ENCODE measurements around the gene SNCA. TPM values are rescaled to one million over a fixed set of nuclear protein-coding genes. Genes with fewer than 3 reads are reported as not detected.

SNCA gene
- total and polyA plus RNA-seq, 2 experiments from 2014 or later, result 99.1 to 127 TPM

DNA sequence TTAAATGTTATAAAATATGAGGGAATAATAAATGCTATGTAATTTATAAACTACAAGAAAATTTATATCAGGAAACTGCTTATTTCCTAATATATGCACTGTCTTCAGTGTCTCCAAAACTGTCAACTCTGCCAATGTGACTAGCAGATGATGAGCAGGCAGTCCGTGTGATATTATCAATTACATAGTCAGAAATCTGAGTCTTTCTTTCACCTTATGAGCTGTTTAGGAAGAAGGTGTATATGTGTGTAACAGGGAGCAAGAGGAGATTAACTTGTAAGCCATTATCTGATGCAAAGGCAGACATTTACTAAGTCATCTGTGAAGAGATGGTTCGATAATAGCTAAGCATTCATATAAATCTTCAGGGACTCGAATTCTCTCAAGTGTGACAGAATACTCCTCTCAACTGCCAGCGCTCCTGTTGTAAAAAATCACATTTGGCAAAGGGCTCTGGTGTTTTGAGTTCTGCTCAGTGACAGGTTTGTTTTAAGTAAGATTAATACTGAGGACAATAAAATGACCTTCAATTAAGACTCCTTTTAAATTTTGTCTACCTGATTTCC lies 79.7 kb downstream of the SNCA start:
- no peak overlapping the region for H3K4me3 ChIP-seq
- H3K27ac ChIP-seq, result no peak overlapping the region
- no peaks in the 10 kb centered on the region for H3K9me3 ChIP-seq (ENCODE audit: low read depth)
- no peaks in the 10 kb centered on the region for H3K27me3 ChIP-seq
- no peaks in the 10 kb centered on the region for H3K36me3 ChIP-seq
- no peak for DNase-seq (ENCODE audit: low read depth in 1 of 2, low spot score in 1 of 2)
- no peaks in the 10 kb centered on the region for H3K4me1 ChIP-seq (ENCODE audit: low read depth)
- no peak for TF ChIP-seq CTCF (IDR thresholded peaks at IDR 0.05; ENCODE audit: low read depth, low read length)

- peaks cover 6% of the 10 kb centered on the region for H3K4me1 ChIP-seq (ENCODE audit: low read depth)
- peak in 1 of 2 donors; percentile 45 for DNase-seq (ENCODE audit: low read depth in 1 of 2, low spot score in 1 of 2)
- H3K27me3 ChIP-seq, result no peaks in the 10 kb centered on the region
- H3K9me3 ChIP-seq (ENCODE audit: low read depth), result no peaks in the 10 kb centered on the region
- no peak overlapping the region for H3K4me3 ChIP-seq
- no peak overlapping the region for H3K27ac ChIP-seq
- H3K36me3 ChIP-seq, result no peaks in the 10 kb centered on the region
- peak; percentile 26 for TF ChIP-seq CTCF (IDR thresholded peaks at IDR 0.05; ENCODE audit: low read depth, low read length)
Measured at GRCh38 chr4:89755220-89755619, 81.7 kb downstream of the SNCA start.

DNA sequence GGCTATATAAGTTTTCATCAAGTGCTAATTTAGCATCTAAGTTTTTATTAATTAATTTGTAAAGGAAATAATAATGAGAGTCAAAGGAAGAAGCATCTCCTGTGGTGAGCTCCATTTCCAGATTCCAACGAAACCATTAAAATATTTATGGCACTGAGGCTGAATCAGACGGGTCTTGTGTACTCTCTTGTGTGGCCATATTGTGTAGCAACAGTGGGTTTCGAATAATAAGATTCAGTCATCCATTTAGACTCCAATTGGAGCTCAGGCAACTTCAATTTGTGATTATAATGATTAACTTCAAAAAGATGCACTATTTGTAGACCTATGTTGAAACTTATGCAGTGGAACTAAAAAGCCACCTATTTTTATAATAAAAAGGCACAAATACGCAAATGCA lies 82.4 kb downstream of the SNCA start:
- Histone ChIP-seq H3K4me3 (no peak overlapping the region), H3K27ac (no peak overlapping the region), H3K36me3 (no peaks in the 10 kb centered on the region), H3K9me3 (ENCODE audit: low read depth) (no peaks in the 10 kb centered on the region), H3K27me3 (no peaks in the 10 kb centered on the region), H3K4me1 (ENCODE audit: low read depth) (peaks cover 6% of the 10 kb centered on the region)
- no peak for TF ChIP-seq CTCF (IDR thresholded peaks at IDR 0.05; ENCODE audit: low read depth, low read length)
- no peak for DNase-seq (ENCODE audit: low read depth in 1 of 2, low spot score in 1 of 2)

DNA sequence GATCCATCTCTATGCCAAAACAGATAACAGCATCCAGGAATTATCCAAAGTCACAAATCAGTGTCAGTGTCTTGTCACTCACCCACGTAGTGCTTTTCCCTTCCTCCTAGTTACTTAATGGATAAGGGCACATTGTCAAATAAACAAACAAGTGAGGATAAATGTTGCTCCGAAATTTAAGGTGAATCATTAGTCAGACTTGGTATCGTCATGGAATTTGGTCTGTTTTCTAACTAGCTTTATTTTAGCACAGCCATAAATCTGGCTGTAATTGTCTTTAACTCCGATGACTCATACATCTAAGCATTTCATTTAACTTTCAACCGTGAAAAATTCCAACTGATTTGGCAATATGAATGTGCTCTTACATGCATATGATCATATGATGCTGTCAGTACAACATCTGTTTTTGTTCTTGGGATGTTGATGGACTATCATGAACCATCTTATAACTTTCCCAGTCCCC lies 83.3 kb downstream of the SNCA start:
- no peaks in the 10 kb centered on the region for H3K27me3 ChIP-seq
- DNase-seq (ENCODE audit: low read depth in 1 of 2, low spot score in 1 of 2), result peak in 1 of 2 donors; percentile 98
- H3K36me3 ChIP-seq, result no peaks in the 10 kb centered on the region
- H3K4me1 ChIP-seq (ENCODE audit: low read depth), result peaks cover 6% of the 10 kb centered on the region
- no peak for TF ChIP-seq CTCF (IDR thresholded peaks at IDR 0.05; ENCODE audit: low read depth, low read length)
- H3K27ac ChIP-seq, result no peak overlapping the region
- H3K4me3 ChIP-seq, result no peak overlapping the region
- H3K9me3 ChIP-seq (ENCODE audit: low read depth), result no peaks in the 10 kb centered on the region

GRCh38 chr4:89752932-89753598 lies 83.9 kb downstream of the SNCA start:
- no peaks in the 10 kb centered on the region for H3K9me3 ChIP-seq (ENCODE audit: low read depth)
- peak overlapping the region; percentile 49 for H3K27ac ChIP-seq
- DNase-seq (ENCODE audit: low read depth in 1 of 2, low spot score in 1 of 2), result peak in 1 of 2 donors; percentile 80
- peaks cover 6% of the 10 kb centered on the region for H3K4me1 ChIP-seq (ENCODE audit: low read depth)
- H3K36me3 ChIP-seq, result no peaks in the 10 kb centered on the region
- TF ChIP-seq CTCF (IDR thresholded peaks at IDR 0.05; ENCODE audit: low read depth, low read length), result no peak
- H3K27me3 ChIP-seq, result no peaks in the 10 kb centered on the region
- H3K4me3 ChIP-seq, result no peak overlapping the region

Data from cardiac muscle cell (in vitro differentiated cells and primary cell).